B cell (primary cell): ENCODE results near the gene NAIF1. TPM values are rescaled to one million over a fixed set of nuclear protein-coding genes. Genes with fewer than 3 reads are reported as not detected.

Experiments used
- ATAC-seq: fragments of 200-7000 bp; cut with Tn5 transposase; one replicate; pipeline ENCODE4 v1.10.0; 2021; ENCODE audit warnings: low read depth, mild to moderate bottlenecking, moderate number of reproducible peaks, moderate library complexity
- CTCF ChIA-PET: fragments of 350-600 bp; sonication (Branson Sonifier 250); formaldehyde crosslinking; loops from one replicate; lab custom pipeline; 2021; ENCODE audit warnings: antibody characterized with exemption, inconsistent platforms; lab: Charles Lee
- POLR2A ChIA-PET: fragments of 350-600 bp; sonication (Branson Sonifier 250); formaldehyde crosslinking; loops from one replicate; lab custom pipeline; 2021; ENCODE audit warnings: antibody characterized with exemption; lab: Charles Lee
- DNase-seq: peaks from one replicate; pipeline ENCODE4 v3.0.0; 2013
- H2AFZ ChIP-seq: 2 replicates; pipeline ENCODE4 v1.6.1; 2012; ENCODE audit warnings: mild to moderate bottlenecking, low read depth, low read length; ENCODE audit not compliant: insufficient read depth, poor library complexity, severe bottlenecking
- H3K27ac ChIP-seq, 2 donors: 1 replicate in 1 of 2; 2 replicates in 1 of 2; pipeline ENCODE4 v1.5.1; 2012 to 2013; ENCODE audit warnings: low read length in 2 of 2, mild to moderate bottlenecking in 2 of 2, moderate library complexity in 1 of 2
- H3K27me3 ChIP-seq, 4 experiments: fragments of 200-600 bp in 1 of 4; sonication (generic) in 1 of 4; replicated peaks in 1 of 4; 1 replicate in 2 of 4; 2 replicates in 2 of 4; pipeline versions ENCODE4 v1.6.1 to v1.7.0; 2013 to 2016; ENCODE audit warnings: low read length in 3 of 4, mild to moderate bottlenecking in 2 of 4, mixed read lengths in 1 of 4, moderate library complexity in 1 of 4; ENCODE audit not compliant: insufficient read depth in 4 of 4, control insufficient read depth in 3 of 4; ENCODE audit errors: control extremely low read depth in 1 of 4
- H3K36me3 ChIP-seq, 2 experiments: replicated peaks in 1 of 2; 1 replicate in 1 of 2; 2 replicates in 1 of 2; pipeline versions ENCODE4 v1.6.1 to v1.7.1; 2013; ENCODE audit warnings: low read length in 1 of 2; ENCODE audit not compliant: insufficient read depth in 2 of 2, control insufficient read depth in 1 of 2; ENCODE audit errors: control extremely low read depth in 1 of 2, extremely low read depth in 1 of 2
- H3K4me1 ChIP-seq, 2 donors: fragments of 200-600 bp in 1 of 2; sonication (generic) in 1 of 2; 1 replicate in 1 of 2; 2 replicates in 1 of 2; pipeline versions ENCODE4 v1.5.1 to v1.6.1; 2013 to 2017; ENCODE audit warnings: low read length in 2 of 2; ENCODE audit not compliant: control insufficient read depth in 2 of 2, insufficient read depth in 2 of 2
- H3K4me2 ChIP-seq: replicated peaks from 2 replicates; pipeline ENCODE3; 2012; ENCODE audit warnings: mild to moderate bottlenecking, low read depth, low read length; ENCODE audit not compliant: poor library complexity, severe bottlenecking
- H3K4me3 ChIP-seq, 5 experiments: fragments of 200-600 bp in 1 of 5; sonication (generic) in 1 of 5; 1 replicate in 3 of 5; 2 replicates in 2 of 5; pipeline versions ENCODE4 v1.5.1 to v1.7.0; 2011 to 2016; ENCODE audit warnings: low read length in 4 of 5, mild to moderate bottlenecking in 4 of 5, low read depth in 2 of 5, control low read depth in 1 of 5, moderate library complexity in 1 of 5; ENCODE audit not compliant: insufficient read depth in 1 of 5; ENCODE audit errors: control extremely low read depth in 1 of 5, extremely low read depth in 1 of 5
- H3K79me2 ChIP-seq: fragments of 200-600 bp; sonication (generic); one replicate; pipeline ENCODE4 v1.6.0; 2016; ENCODE audit warnings: low read length; ENCODE audit not compliant: control insufficient read depth, insufficient read depth
- H3K9ac ChIP-seq: fragments of 200-600 bp; sonication (generic); 2 replicates; pipeline ENCODE4 v1.6.1; 2017; ENCODE audit warnings: mild to moderate bottlenecking, low read length, moderate library complexity
- H3K9me3 ChIP-seq, 3 donors: one replicate each; pipeline versions ENCODE4 v1.6.1 to v1.7.1; 2013; ENCODE audit warnings: low read length in 2 of 3; ENCODE audit not compliant: control insufficient read depth in 2 of 3, insufficient read depth in 1 of 3; ENCODE audit errors: control extremely low read depth in 1 of 3
- H4K20me1 ChIP-seq: 2 replicates; pipeline ENCODE4 v1.6.0; 2012; ENCODE audit warnings: mild to moderate bottlenecking, low read length; ENCODE audit not compliant: insufficient read depth, control insufficient read depth, poor library complexity, severe bottlenecking
- H3K27ac Mint-ChIP-seq: one replicate; pipeline ENCODE4 v1.8.0; 2021; ENCODE audit warnings: mixed read lengths
- H3K27me3 Mint-ChIP-seq: one replicate; pipeline ENCODE4 v1.8.0; 2021; ENCODE audit warnings: mixed read lengths
- H3K4me1 Mint-ChIP-seq: one replicate; pipeline ENCODE4 v1.8.0; 2021; ENCODE audit warnings: mixed read lengths
- H3K4me3 Mint-ChIP-seq: one replicate; pipeline ENCODE4 v1.8.0; 2021; ENCODE audit warnings: mixed read lengths
- H3K9me3 Mint-ChIP-seq: one replicate; pipeline ENCODE4 v1.8.0; 2022; ENCODE audit warnings: mixed read lengths; ENCODE audit not compliant: insufficient read depth
- CTCF ChIP-seq: fragments of 200-600 bp; IDR thresholded peaks from one replicate; pipeline ENCODE4 v1.8.0; 2022; ENCODE audit warnings: antibody characterized with exemption, mild to moderate bottlenecking
- EZH2 ChIP-seq: IDR thresholded peaks from 2 replicates; pipeline ENCODE4 v1.6.1; 2012; ENCODE audit warnings: borderline replicate concordance, low read depth, mild to moderate bottlenecking, moderate library complexity, low read length; ENCODE audit not compliant: insufficient read depth, poor library complexity, severe bottlenecking
- WGBS: methylation state at CpG from one replicate; pipeline ENCODE4 v1.1.5; 2013; ENCODE audit warnings: missing lambda C conversion rate; ENCODE audit not compliant: insufficient coverage; 5-methylcytosine and 5-hydroxymethylcytosine counted together
- intact Hi-C: fragments of 100-400 bp; cut with micrococcal nuclease; formaldehyde crosslinking; loops from one replicate; pipeline ENCODE4 v1.10.0; 2022
- polyA plus RNA-seq: library from polyadenylated mRNA; depleted of rRNA; stranded (reverse); fragments of >200 nt; gene quantifications from 2 replicates; pipeline ENCODE4 v1.2.3, GENCODE V29; 2012
- total RNA-seq, 2 donors: library from RNA; stranded (reverse); fragments of 120-200 nt in 1 of 2; gene quantifications; 1 replicate in 1 of 2; 2 replicates in 1 of 2; pipeline versions ENCODE4 v1.2.3 to v1.2.4, GENCODE V29; 2013 to 2022

NAIF1 gene
- total and polyA plus RNA-seq, 2 donors (not counting 1 experiment from before 2014, with no cell fraction given) = 11.4 to 16.6 TPM

GRCh38 chr9:128061275-128061960 is 5.7 kb downstream of the NAIF1 start:
- peak overlapping the region in 4 of 5 experiments; percentile 16 to 49 (median 28) for H3K4me3 ChIP-seq
- TF ChIP-seq CTCF = no peak
- no peak for TF ChIP-seq EZH2
- H3K36me3 ChIP-seq = peaks cover 0 to 5% of the 10 kb centered on the region in 2 experiments
- WGBS = 11% methylated on average over 10 of the region's 13 CpGs
- intact Hi-C loops = loop anchor here (10.0 kb wide), 2 partner anchors 1023 to 1773 kb away; partner anchors contain the start of genes C9orf78, DOLPP1 and USP20
- peak overlapping the region; percentile 74 for H2AFZ ChIP-seq
- peak overlapping the region; percentile 44 to 73 for H3K27ac ChIP-seq
- H4K20me1 ChIP-seq = no peaks in the 10 kb centered on the region
- H3K4me3 Mint-ChIP-seq = peak overlapping the region; percentile 79
- no peaks in the 10 kb centered on the region for H3K9me3 ChIP-seq
- peak; percentile 22 for ATAC-seq
- H3K4me2 ChIP-seq = peak overlapping the region; percentile 75
- H3K9ac ChIP-seq = peak overlapping the region; percentile 57
- peaks cover 46% of the 10 kb centered on the region for H3K79me2 ChIP-seq
- H3K27ac Mint-ChIP-seq = peak overlapping the region; percentile 87
- CTCF ChIA-PET = interaction anchor here (0.8 to 2.9 kb wide), 5 partner anchors 27 to 327 kb away, joined by 3 to 8 read pairs (median 3); no protein-coding TSS in a partner anchor
- DNase-seq = peak; percentile 43
- H3K4me1 Mint-ChIP-seq = peaks cover 48% of the 10 kb centered on the region
- POLR2A ChIA-PET = interaction anchor here (0.5 kb wide), 1 partner anchor 51 kb away, joined by 3 read pairs; no protein-coding TSS in a partner anchor
- no peaks in the 10 kb centered on the region for H3K9me3 Mint-ChIP-seq
- H3K4me1 ChIP-seq = peaks cover 49 to 59% of the 10 kb centered on the region in 2 donors
- H3K27me3 ChIP-seq = no peaks in the 10 kb centered on the region
- H3K27me3 Mint-ChIP-seq = no peaks in the 10 kb centered on the region
